Measurements from ENCODE around the gene CYFIP2. TPM values are rescaled to one million over a fixed set of nuclear protein-coding genes. Genes with fewer than 3 reads are reported as not detected.

The CYFIP2 gene
- total and polyA plus RNA-seq, 10 of the 15 experiments (the other 5 are each of a cell fraction or from before 2014, with no cell fraction given) = 43.4 to 173 (median 96.0) TPM

GRCh38 chr5:157342822-157343402 is 77.0 kb downstream of the CYFIP2 start:
- Histone ChIP-seq H3K27me3 (replicated peaks in 1 of 2; ENCODE audit: control insufficient read depth in 2 of 2, insufficient read depth in 2 of 2, low read length in 1 of 2) (no peaks in the 10 kb centered on the region), H3K79me2 (ENCODE audit: control insufficient read depth, insufficient read depth, low read length) (no peaks in the 10 kb centered on the region), H3K4me3 (no peak overlapping the region), H3K4me2 (ENCODE audit: control insufficient read depth, insufficient read depth) (no peak overlapping the region), H2AFZ (ENCODE audit: control insufficient read depth, low read depth, low read length) (no peak overlapping the region), H3K27ac (ENCODE audit: control insufficient read depth, insufficient read depth) (no peak overlapping the region), H3K9me3 (replicated peaks; ENCODE audit: control insufficient read depth, insufficient read depth, low read length) (no peaks in the 10 kb centered on the region; the same call in 2 of the 3 replicates), H4K20me1 (ENCODE audit: control insufficient read depth, insufficient read depth) (no peaks in the 10 kb centered on the region), H3K36me3 (ENCODE audit: control insufficient read depth in 2 of 2, insufficient read depth in 2 of 2, low read length in 1 of 2) (peaks cover 3 to 44% of the 10 kb centered on the region in 2 experiments), H3K9ac (ENCODE audit: control insufficient read depth, insufficient read depth, low read length) (no peak overlapping the region), H3K4me1 (ENCODE audit: control insufficient read depth, insufficient read depth, low read length) (no peaks in the 10 kb centered on the region)
- FAIRE-seq = no peak
- POLR2A ChIA-PET = no interaction called here
- intact Hi-C loops (cut with micrococcal nuclease; ENCODE audit: unreplicated experiment) = loop anchor here (5.0 kb wide), 1 partner anchor 399 kb away; the partner anchor contains the start of gene LSM11
- 89% methylated on average over 16 of the region's 16 CpGs for WGBS (ENCODE audit: insufficient coverage, insufficient replicate concordance, low lambda C conversion rate, missing lambda C conversion rate)
- in situ Hi-C loops (cut with MboI) = no loop called here
- DNase-seq (ENCODE audit: low read depth, low spot score) = no peak
- no TSS peak for BruUV-seq (replicated peaks)
- SMC1A ChIA-PET (ENCODE audit: uncharacterized antibody, unreplicated experiment) = interaction anchor here (0.6 to 1.8 kb wide), 10 partner anchors 9 to 400 kb away, joined by 3 to 7 read pairs (median 4); no protein-coding TSS in a partner anchor
- CTCF ChIA-PET = interaction anchor here (0.8 to 2.8 kb wide), 22 partner anchors 7 to 400 kb away, joined by 3 to 16 read pairs (median 4); partner anchors contain the start of gene LSM11
- peak; percentile 81 for ATAC-seq
- RAD21 ChIA-PET (ENCODE audit: unreplicated experiment) = interaction anchor here (0.6 to 1.3 kb wide), 2 partner anchors 19 to 401 kb away, joined by 3 read pairs; partner anchors contain the start of gene LSM11
- TF ChIP-seq RELA (IDR thresholded peaks at IDR 0.05; ENCODE audit: borderline replicate concordance, partially characterized antibody) (no peak), SMC3 (IDR thresholded peaks at IDR 0.05; ENCODE audit: borderline replicate concordance, low read length) (peak; percentile 28; the same call in 1 of the 2 replicates), SIN3A (IDR thresholded peaks at IDR 0.05; ENCODE audit: low read depth, low read length) (no peak), BACH1 (IDR thresholded peaks at IDR 0.05; ENCODE audit: borderline replicate concordance) (no peak), ZBTB40 (IDR thresholded peaks at IDR 0.05; ENCODE audit: borderline replicate concordance) (no peak), RAD21 (IDR thresholded peaks at IDR 0.05; ENCODE audit: insufficient read depth, low read depth, low read length) (peak; percentile 15; the same call in 1 of the 2 replicates), RELB (IDR thresholded peaks at IDR 0.05; ENCODE audit: low read depth) (no peak), MTA3 (IDR thresholded peaks at IDR 0.05; ENCODE audit: borderline replicate concordance, low read length) (no peak), ZBTB33 (IDR thresholded peaks at IDR 0.05) (no peak), MEF2A (IDR thresholded peaks at IDR 0.05; ENCODE audit: insufficient read depth, low read depth, low read length) (no peak), ZNF687 (IDR thresholded peaks at IDR 0.05) (no peak)
